Tibial nerve (tissue), 3 donors: Measurements from ENCODE around the gene MPST.

Experiments
- POLR2A ChIP-seq, 2 donors: fragments of 450-650 bp; IDR thresholded peaks; one replicate each; pipeline ENCODE4 v1.6.1; 2017; ENCODE audit warnings: antibody characterized with exemption in 2 of 2, mild to moderate bottlenecking in 2 of 2, moderate library complexity in 2 of 2
- TF ChIP-seq, protein P1 (sequence below), 5 experiments: fragments of 200-600 bp in 3 of 5; fragments of 450-650 bp in 2 of 5; sonication (generic) in 3 of 5; IDR thresholded peaks; one replicate each; pipeline ENCODE4 v1.5.1; 2016 to 2019; ENCODE audit warnings: antibody characterized with exemption in 5 of 5, mild to moderate bottlenecking in 3 of 5, moderate library complexity in 2 of 5

DNA sequence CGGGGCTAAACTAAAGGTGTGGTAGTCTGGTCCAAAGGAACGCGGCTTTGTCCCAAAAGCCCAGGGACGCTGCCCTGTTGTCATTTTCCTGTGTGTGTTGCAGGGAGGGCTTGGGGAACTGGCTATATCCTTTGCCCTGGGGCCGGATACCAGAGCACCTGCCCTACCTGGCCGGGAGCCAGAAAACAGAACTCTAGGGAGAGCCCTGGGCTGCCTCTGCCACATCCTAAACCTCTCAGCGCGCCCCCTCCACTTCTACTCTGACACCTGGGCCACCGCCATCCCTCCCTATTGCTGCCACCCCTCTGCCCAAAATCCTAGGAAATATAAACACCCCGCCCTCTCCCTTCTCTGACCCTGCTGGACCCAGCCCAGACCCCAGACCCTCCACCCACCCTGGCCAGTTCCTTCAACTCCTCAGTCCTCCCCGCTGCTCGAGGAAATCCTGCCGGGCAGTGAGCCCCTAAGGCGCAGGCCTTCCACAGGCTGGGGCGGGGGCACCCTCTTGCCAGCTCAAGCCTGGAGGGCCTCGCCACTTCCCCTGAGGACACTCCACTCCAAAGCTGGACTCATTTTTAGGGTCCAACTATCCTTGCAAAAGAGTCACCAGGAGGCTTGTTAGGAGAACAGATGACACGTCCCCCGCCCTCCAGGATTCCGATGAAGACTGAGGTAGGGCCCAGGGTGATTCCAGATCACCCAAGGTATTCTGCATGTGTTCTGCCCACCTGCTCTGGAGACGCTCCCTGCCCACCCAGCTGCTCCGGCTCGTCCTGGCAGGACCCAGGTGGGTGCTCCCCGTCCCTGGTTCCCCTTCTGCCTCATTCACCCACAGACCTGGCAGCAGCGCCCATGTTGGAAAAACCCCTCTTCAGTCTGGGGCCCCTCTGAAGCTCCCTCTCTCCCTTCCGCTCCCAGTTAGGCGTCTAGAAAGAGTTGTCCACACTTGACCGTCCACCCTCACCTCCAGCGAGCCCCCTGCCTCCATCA lies 44.2 kb downstream of the MPST start:
- TF ChIP-seq, protein P1, sequence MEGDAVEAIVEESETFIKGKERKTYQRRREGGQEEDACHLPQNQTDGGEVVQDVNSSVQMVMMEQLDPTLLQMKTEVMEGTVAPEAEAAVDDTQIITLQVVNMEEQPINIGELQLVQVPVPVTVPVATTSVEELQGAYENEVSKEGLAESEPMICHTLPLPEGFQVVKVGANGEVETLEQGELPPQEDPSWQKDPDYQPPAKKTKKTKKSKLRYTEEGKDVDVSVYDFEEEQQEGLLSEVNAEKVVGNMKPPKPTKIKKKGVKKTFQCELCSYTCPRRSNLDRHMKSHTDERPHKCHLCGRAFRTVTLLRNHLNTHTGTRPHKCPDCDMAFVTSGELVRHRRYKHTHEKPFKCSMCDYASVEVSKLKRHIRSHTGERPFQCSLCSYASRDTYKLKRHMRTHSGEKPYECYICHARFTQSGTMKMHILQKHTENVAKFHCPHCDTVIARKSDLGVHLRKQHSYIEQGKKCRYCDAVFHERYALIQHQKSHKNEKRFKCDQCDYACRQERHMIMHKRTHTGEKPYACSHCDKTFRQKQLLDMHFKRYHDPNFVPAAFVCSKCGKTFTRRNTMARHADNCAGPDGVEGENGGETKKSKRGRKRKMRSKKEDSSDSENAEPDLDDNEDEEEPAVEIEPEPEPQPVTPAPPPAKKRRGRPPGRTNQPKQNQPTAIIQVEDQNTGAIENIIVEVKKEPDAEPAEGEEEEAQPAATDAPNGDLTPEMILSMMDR (IDR thresholded peaks at IDR 0.05) = no peak
- no peak for TF ChIP-seq POLR2A (IDR thresholded peaks at IDR 0.05)
